A673 (cell line): ENCODE results near the gene FPR3.

Experiments used
- EZH2 ChIP-seq: fragments of 200-600 bp; sonication (generic); IDR thresholded peaks from 2 replicates; pipeline ENCODE4 v1.6.1; 2017; ENCODE audit warnings: borderline replicate concordance, low read depth, mild to moderate bottlenecking, mixed read lengths, antibody characterized with exemption, low read length; ENCODE audit not compliant: poor library complexity, severe bottlenecking
- TF ChIP-seq, protein P1 (sequence below): fragments of 300-800, 200-600 bp; sonication (generic); conservative IDR thresholded peaks from 2 replicates; pipeline ENCODE4 v1.5.1; 2017; ENCODE audit warnings: low read depth, mild to moderate bottlenecking, antibody characterized with exemption, low read length, moderate library complexity, mixed read lengths

DNA sequence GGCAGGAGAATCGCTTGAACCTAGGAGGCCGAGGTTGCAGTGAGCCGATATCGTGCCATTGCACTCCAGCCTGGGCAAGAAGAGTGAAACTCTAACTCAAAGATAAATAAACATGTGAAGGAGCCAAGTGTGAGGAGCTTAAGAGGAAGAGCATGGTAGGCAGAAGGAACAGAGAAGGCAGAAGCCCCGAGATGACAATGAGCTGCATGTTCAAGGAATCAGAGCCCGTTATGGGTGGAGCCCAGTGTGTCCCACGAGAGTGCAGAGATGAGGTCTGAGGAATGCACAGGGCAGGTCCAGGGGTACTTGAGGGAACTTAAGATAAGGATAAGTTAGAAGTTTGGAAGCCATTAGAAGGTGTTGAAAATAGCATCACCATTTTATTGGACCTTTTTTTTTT, 33.3 kb upstream of the FPR3 start:
- TF ChIP-seq, protein P1, sequence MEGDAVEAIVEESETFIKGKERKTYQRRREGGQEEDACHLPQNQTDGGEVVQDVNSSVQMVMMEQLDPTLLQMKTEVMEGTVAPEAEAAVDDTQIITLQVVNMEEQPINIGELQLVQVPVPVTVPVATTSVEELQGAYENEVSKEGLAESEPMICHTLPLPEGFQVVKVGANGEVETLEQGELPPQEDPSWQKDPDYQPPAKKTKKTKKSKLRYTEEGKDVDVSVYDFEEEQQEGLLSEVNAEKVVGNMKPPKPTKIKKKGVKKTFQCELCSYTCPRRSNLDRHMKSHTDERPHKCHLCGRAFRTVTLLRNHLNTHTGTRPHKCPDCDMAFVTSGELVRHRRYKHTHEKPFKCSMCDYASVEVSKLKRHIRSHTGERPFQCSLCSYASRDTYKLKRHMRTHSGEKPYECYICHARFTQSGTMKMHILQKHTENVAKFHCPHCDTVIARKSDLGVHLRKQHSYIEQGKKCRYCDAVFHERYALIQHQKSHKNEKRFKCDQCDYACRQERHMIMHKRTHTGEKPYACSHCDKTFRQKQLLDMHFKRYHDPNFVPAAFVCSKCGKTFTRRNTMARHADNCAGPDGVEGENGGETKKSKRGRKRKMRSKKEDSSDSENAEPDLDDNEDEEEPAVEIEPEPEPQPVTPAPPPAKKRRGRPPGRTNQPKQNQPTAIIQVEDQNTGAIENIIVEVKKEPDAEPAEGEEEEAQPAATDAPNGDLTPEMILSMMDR: no peak
- TF ChIP-seq EZH2: no peak
